NCI-H2196 treated with DMSO at 0.1 percent for 48 hours (cell line): ENCODE measurements around the gene CDK5RAP1.

Source experiments
- DNase-seq: peaks from one replicate; lab custom pipeline; 2025; ENCODE audit not compliant: unreplicated experiment; lab: John Stamatoyannopoulos, UW

CDK5RAP1 gene

GRCh38 chr20:33336375-33336774 is 64.9 kb downstream of the CDK5RAP1 start:
- no peak for DNase-seq

GRCh38 chr20:33334111-33334510 is 67.2 kb downstream of the CDK5RAP1 start:
- DNase-seq = no peak

DNA sequence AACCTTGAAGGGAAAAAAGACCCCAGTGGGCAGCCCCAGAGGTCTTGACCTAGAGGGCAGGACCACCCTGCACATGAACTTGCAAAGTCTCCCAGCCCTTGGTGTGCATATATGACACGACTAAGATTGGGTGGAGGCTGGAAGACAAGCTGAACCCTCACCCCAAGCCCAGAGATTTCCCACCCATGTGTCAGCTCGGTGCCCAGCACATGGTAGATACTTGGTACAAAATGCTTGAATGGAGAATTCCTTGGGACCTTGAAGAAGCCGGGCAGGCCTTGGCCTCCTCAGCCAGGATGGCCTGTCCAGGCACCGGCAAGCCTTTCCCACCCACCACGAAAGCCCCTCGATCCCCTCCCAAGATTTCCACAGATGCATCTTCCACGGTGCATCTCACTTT is 67.7 kb downstream of the CDK5RAP1 start:
- no peak for DNase-seq

DNA sequence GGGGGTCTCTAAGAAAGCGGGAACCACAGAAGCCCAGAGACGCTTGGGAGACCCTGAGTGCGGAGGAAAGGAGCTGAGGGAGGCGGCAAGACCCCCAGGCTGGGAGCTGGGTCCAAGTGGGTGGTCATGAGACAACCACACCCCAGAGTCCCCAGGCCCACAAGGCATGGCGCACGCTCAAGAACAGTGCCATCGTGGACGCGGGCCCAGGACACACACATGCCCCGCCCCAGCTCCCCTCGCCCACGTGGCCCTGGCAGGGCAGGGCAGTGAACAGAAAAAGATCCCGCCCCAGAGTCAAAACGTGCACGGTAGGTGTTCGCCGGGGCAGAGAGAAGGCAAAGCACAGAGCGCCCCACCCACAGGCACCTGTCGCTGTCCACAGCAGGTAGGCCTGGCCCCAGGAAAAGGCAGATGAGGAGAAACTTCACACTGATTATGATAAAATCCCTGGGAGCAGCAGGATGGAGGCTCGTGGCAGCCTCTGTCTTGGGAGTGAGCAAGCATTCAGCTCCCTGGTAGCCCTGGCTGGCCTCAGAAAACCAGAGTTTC is 68.3 kb downstream of the CDK5RAP1 start:
- DNase-seq = no peak

DNA sequence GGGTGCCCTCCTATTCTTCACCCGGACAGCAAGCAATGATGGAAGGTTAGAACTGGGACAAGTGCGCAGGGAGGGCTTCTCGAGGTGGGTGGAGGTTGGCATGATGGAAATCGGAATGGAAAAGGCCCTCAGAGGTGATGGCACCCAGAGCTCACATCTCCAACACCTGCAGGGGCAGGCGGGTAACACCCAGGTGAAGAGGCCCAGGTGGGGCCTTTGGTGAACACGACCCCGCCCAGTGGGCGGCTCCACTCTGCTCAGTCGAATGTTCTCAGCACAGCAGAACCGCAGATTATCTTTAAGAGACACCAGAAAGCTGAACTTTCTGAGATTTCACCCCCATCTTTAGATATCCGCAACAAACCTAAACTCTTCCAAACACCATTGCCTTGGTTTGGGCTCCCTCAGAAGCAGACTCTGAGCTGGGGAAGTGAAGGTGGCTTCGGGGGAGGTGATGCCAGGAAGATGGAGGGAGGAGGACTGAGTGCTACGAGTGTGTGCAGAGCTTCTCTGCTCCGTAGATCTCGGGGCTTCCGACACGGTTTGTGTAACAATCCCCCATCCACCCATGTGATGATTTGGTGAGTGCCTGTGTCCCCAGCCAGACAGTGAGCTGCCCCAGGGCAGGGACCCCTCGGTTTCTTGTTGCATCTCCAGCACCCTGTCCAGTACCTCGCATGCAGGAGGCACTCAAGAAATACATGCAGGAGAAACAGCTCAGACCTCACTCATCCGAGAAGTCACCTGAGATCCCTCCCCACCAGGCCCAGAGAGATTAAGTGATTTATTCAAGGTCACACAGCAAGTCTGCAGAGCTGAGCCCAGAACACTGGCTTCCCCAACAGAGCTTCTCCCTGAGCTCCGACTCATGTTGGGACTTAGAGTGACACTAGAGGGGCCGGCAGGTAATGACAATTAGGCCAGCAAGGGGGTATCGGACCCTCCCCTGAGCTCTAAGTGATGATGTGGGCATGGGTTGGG is 72.9 kb downstream of the CDK5RAP1 start:
- no peak for DNase-seq

- DNase-seq = no peak
Observed at GRCh38 chr20:33325350-33325749, 76.0 kb downstream of the CDK5RAP1 start.

GRCh38 chr20:33323236-33323635 is 78.1 kb downstream of the CDK5RAP1 start:
- DNase-seq = no peak

- DNase-seq = no peak
Observed at GRCh38 chr20:33322456-33322855, 78.9 kb downstream of the CDK5RAP1 start.

GRCh38 chr20:33320006-33320405 is 81.3 kb downstream of the CDK5RAP1 start:
- no peak for DNase-seq

- no peak for DNase-seq
Observed at GRCh38 chr20:33318096-33318429, 83.3 kb downstream of the CDK5RAP1 start.

GRCh38 chr20:33317424-33318095 is 83.8 kb downstream of the CDK5RAP1 start:
- DNase-seq = no peak

- DNase-seq = no peak
Observed at GRCh38 chr20:33316958-33317357, 84.4 kb downstream of the CDK5RAP1 start.

GRCh38 chr20:33316343-33316742 is 85.0 kb downstream of the CDK5RAP1 start:
- no peak for DNase-seq

GRCh38 chr20:33313686-33314314 is 87.5 kb downstream of the CDK5RAP1 start:
- no peak for DNase-seq

DNA sequence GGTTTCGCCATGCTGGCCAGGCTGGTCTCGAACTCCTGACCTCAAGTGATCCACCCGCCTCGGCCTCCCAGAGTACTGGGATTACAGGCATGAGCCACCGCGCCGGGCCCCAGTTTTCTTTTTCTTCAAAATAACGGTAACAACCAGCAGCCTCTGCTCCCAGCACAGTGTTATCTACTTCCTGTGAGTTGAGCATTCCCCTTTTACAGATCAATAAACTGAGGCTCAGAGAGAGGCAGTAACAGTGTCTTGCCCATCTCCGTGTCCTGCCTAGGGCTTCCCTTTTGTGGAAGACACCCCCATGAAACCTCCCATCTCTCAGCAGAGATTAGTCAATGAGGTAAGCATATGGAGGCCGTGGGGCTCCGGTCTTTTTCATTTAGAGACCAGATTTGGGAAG is 88.7 kb downstream of the CDK5RAP1 start:
- DNase-seq = no peak

- no peak for DNase-seq
Observed at GRCh38 chr20:33311996-33312395, 89.3 kb downstream of the CDK5RAP1 start.

GRCh38 chr20:33311011-33311410 is 90.3 kb downstream of the CDK5RAP1 start:
- no peak for DNase-seq

DNA sequence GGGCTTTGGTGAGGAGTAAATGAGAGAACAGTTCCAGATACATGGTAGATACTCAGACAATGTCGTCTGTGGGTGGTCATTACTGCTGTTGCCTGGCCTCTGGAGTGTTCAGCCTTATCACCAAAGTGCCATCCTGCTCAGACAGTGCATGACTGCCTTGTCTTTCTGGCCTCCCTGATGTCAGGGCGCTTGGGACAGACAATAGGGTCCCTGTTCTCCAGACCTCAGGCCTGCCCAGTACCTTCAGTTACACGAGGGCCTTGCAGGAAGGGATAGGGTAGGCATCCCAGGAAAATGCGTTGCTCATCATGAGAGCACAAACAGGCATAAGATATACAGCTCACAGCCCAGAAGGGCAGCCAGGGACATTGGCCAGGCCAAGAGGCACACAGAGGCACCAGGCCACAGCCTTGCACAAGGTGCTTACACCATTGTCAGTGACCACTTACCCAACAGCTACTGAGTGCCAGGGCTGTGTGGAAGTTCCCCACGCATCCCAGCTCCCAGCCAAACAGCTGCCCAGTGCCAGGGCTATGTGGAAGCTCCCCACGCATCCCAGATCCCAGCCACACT is 90.9 kb downstream of the CDK5RAP1 start:
- DNase-seq = no peak

DNA sequence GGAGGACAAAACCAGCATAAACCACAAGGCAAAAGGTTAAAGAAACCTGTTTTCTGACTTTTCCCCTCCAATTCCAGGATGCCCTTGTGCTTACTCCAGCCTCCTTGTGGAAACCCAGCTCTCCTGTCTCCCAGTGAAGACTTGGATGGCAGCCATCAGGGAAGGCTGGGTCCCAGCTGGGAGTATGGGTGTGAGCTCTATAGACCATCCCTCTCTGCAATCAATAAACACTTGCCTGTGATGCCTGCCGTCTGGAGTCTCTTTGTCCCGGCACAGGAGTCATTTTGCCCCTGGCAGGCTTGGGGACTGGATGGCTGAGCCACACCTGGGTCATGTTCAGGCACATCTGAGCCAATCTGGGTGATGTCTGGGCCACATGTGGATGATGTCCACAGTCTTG is 91.7 kb downstream of the CDK5RAP1 start:
- DNase-seq = no peak
